B cell (primary cell): ENCODE data around the gene RABL2A. TPM values are rescaled to one million over a fixed set of nuclear protein-coding genes. Genes with fewer than 3 reads are reported as not detected.
"Not testable (repeated sequence)": the region's sequence is repeated elsewhere in the genome, so short reads cannot be mapped to it uniquely, and the experiment has no call there.

Experiments
- ATAC-seq: fragments of 200-7000 bp; cut with Tn5 transposase; one replicate; pipeline ENCODE4 v1.10.0; 2021; ENCODE audit warnings: low read depth, mild to moderate bottlenecking, moderate number of reproducible peaks, moderate library complexity
- CTCF ChIA-PET: fragments of 350-600 bp; sonication (Branson Sonifier 250); formaldehyde crosslinking; loops from one replicate; lab custom pipeline; 2021; ENCODE audit warnings: antibody characterized with exemption, inconsistent platforms; lab: Charles Lee
- POLR2A ChIA-PET: fragments of 350-600 bp; sonication (Branson Sonifier 250); formaldehyde crosslinking; loops from one replicate; lab custom pipeline; 2021; ENCODE audit warnings: antibody characterized with exemption; lab: Charles Lee
- DNase-seq: peaks from one replicate; pipeline ENCODE4 v3.0.0; 2013
- H2AFZ ChIP-seq: 2 replicates; pipeline ENCODE4 v1.6.1; 2012; ENCODE audit warnings: mild to moderate bottlenecking, low read depth, low read length; ENCODE audit not compliant: insufficient read depth, poor library complexity, severe bottlenecking
- H3K27ac ChIP-seq, 2 donors: 1 replicate in 1 of 2; 2 replicates in 1 of 2; pipeline ENCODE4 v1.5.1; 2012 to 2013; ENCODE audit warnings: low read length in 2 of 2, mild to moderate bottlenecking in 2 of 2, moderate library complexity in 1 of 2
- H3K27me3 ChIP-seq, 4 experiments: fragments of 200-600 bp in 1 of 4; sonication (generic) in 1 of 4; replicated peaks in 1 of 4; 1 replicate in 2 of 4; 2 replicates in 2 of 4; pipeline versions ENCODE4 v1.6.1 to v1.7.0; 2013 to 2016; ENCODE audit warnings: low read length in 3 of 4, mild to moderate bottlenecking in 2 of 4, mixed read lengths in 1 of 4, moderate library complexity in 1 of 4; ENCODE audit not compliant: insufficient read depth in 4 of 4, control insufficient read depth in 3 of 4; ENCODE audit errors: control extremely low read depth in 1 of 4
- H3K36me3 ChIP-seq, 2 experiments: replicated peaks in 1 of 2; 1 replicate in 1 of 2; 2 replicates in 1 of 2; pipeline versions ENCODE4 v1.6.1 to v1.7.1; 2013; ENCODE audit warnings: low read length in 1 of 2; ENCODE audit not compliant: insufficient read depth in 2 of 2, control insufficient read depth in 1 of 2; ENCODE audit errors: control extremely low read depth in 1 of 2, extremely low read depth in 1 of 2
- H3K4me1 ChIP-seq, 2 donors: fragments of 200-600 bp in 1 of 2; sonication (generic) in 1 of 2; 1 replicate in 1 of 2; 2 replicates in 1 of 2; pipeline versions ENCODE4 v1.5.1 to v1.6.1; 2013 to 2017; ENCODE audit warnings: low read length in 2 of 2; ENCODE audit not compliant: control insufficient read depth in 2 of 2, insufficient read depth in 2 of 2
- H3K4me2 ChIP-seq: replicated peaks from 2 replicates; pipeline ENCODE3; 2012; ENCODE audit warnings: mild to moderate bottlenecking, low read depth, low read length; ENCODE audit not compliant: poor library complexity, severe bottlenecking
- H3K4me3 ChIP-seq, 5 experiments: fragments of 200-600 bp in 1 of 5; sonication (generic) in 1 of 5; 1 replicate in 3 of 5; 2 replicates in 2 of 5; pipeline versions ENCODE4 v1.5.1 to v1.7.0; 2011 to 2016; ENCODE audit warnings: low read length in 4 of 5, mild to moderate bottlenecking in 4 of 5, low read depth in 2 of 5, control low read depth in 1 of 5, moderate library complexity in 1 of 5; ENCODE audit not compliant: insufficient read depth in 1 of 5; ENCODE audit errors: control extremely low read depth in 1 of 5, extremely low read depth in 1 of 5
- H3K79me2 ChIP-seq: fragments of 200-600 bp; sonication (generic); one replicate; pipeline ENCODE4 v1.6.0; 2016; ENCODE audit warnings: low read length; ENCODE audit not compliant: control insufficient read depth, insufficient read depth
- H3K9ac ChIP-seq: fragments of 200-600 bp; sonication (generic); 2 replicates; pipeline ENCODE4 v1.6.1; 2017; ENCODE audit warnings: mild to moderate bottlenecking, low read length, moderate library complexity
- H3K9me3 ChIP-seq, 3 donors: one replicate each; pipeline versions ENCODE4 v1.6.1 to v1.7.1; 2013; ENCODE audit warnings: low read length in 2 of 3; ENCODE audit not compliant: control insufficient read depth in 2 of 3, insufficient read depth in 1 of 3; ENCODE audit errors: control extremely low read depth in 1 of 3
- H4K20me1 ChIP-seq: 2 replicates; pipeline ENCODE4 v1.6.0; 2012; ENCODE audit warnings: mild to moderate bottlenecking, low read length; ENCODE audit not compliant: insufficient read depth, control insufficient read depth, poor library complexity, severe bottlenecking
- H3K27ac Mint-ChIP-seq: one replicate; pipeline ENCODE4 v1.8.0; 2021; ENCODE audit warnings: mixed read lengths
- H3K27me3 Mint-ChIP-seq: one replicate; pipeline ENCODE4 v1.8.0; 2021; ENCODE audit warnings: mixed read lengths
- H3K4me1 Mint-ChIP-seq: one replicate; pipeline ENCODE4 v1.8.0; 2021; ENCODE audit warnings: mixed read lengths
- H3K4me3 Mint-ChIP-seq: one replicate; pipeline ENCODE4 v1.8.0; 2021; ENCODE audit warnings: mixed read lengths
- H3K9me3 Mint-ChIP-seq: one replicate; pipeline ENCODE4 v1.8.0; 2022; ENCODE audit warnings: mixed read lengths; ENCODE audit not compliant: insufficient read depth
- WGBS: methylation state at CpG from one replicate; pipeline ENCODE4 v1.1.5; 2013; ENCODE audit warnings: missing lambda C conversion rate; ENCODE audit not compliant: insufficient coverage; 5-methylcytosine and 5-hydroxymethylcytosine counted together
- intact Hi-C: fragments of 100-400 bp; cut with micrococcal nuclease; formaldehyde crosslinking; loops from one replicate; pipeline ENCODE4 v1.10.0; 2022
- polyA plus RNA-seq: library from polyadenylated mRNA; depleted of rRNA; stranded (reverse); fragments of >200 nt; gene quantifications from 2 replicates; pipeline ENCODE4 v1.2.3, GENCODE V29; 2012
- total RNA-seq, 2 donors: library from RNA; stranded (reverse); fragments of 120-200 nt in 1 of 2; gene quantifications; 1 replicate in 1 of 2; 2 replicates in 1 of 2; pipeline versions ENCODE4 v1.2.3 to v1.2.4, GENCODE V29; 2013 to 2022

Gene RABL2A
- total and polyA plus RNA-seq, 2 donors (not counting 1 experiment from before 2014, with no cell fraction given) = 50.6 to 84.7 TPM

GRCh38 chr2:113646217-113646616, 19.2 kb downstream of the RABL2A start:
- H2AFZ ChIP-seq, H3K4me2 ChIP-seq, H3K4me1 ChIP-seq, H3K79me2 ChIP-seq, H3K9ac ChIP-seq, H3K9me3 Mint-ChIP-seq, H4K20me1 ChIP-seq, DNase-seq, ATAC-seq, intact Hi-C loops, H3K4me3 Mint-ChIP-seq, H3K4me3 ChIP-seq, H3K9me3 ChIP-seq, H3K27me3 Mint-ChIP-seq, POLR2A ChIA-PET, H3K4me1 Mint-ChIP-seq, H3K36me3 ChIP-seq, H3K27me3 ChIP-seq, H3K27ac ChIP-seq, H3K27ac Mint-ChIP-seq, CTCF ChIA-PET: not testable (repeated sequence)
- no CpG with 5 or more reads among the region's 2 CpGs for WGBS

DNA sequence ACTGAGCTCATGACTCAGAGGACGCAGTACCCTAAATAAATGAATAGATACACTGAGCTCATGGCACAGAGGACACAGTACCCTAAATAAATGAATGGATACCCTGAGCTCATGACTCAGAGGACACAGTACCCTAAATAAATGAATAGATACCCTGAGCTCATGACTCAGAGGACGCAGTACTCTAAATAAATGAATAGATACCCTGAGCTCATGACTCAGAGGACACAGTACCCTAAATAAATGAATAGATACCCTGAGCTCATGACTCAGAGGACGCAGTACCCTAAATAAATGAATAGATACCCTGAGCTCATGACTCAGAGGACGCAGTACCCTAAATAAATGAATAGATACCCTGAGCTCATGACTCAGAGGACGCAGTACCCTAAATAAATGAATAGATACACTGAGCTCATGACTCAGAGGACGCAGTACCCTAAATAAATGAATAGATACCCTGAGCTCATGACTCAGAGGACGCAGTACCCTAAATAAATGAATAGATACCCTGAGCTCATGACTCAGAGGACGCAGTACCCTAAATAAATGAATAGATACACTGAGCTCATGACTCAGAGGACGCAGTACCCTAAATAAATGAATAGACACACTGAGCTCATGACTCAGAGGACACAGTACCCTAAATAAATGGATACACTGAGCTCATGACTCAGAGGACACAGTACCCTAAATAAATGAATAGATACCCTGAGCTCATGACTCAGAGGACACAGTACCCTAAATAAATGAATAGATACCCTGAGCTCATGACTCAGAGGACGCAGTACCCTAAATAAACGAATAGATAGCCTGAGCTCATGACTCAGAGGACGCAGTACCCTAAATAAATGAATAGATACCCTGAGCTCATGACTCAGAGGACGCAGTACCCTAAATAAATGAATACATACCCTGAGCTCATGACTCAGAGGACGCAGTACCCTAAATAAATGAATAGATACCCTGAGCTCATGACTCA, 24.1 kb downstream of the RABL2A start:
- DNase-seq, H3K79me2 ChIP-seq, H3K27ac ChIP-seq, H3K4me3 ChIP-seq, H3K9me3 ChIP-seq, H3K27me3 ChIP-seq, intact Hi-C loops, H2AFZ ChIP-seq, H3K36me3 ChIP-seq, H3K4me3 Mint-ChIP-seq, ATAC-seq, CTCF ChIA-PET, H3K4me1 Mint-ChIP-seq, H3K4me1 ChIP-seq, H4K20me1 ChIP-seq, POLR2A ChIA-PET, H3K9me3 Mint-ChIP-seq, H3K27ac Mint-ChIP-seq, H3K27me3 Mint-ChIP-seq, H3K9ac ChIP-seq, H3K4me2 ChIP-seq: not testable (repeated sequence)
- no CpG with 5 or more reads among the region's 14 CpGs for WGBS

DNA sequence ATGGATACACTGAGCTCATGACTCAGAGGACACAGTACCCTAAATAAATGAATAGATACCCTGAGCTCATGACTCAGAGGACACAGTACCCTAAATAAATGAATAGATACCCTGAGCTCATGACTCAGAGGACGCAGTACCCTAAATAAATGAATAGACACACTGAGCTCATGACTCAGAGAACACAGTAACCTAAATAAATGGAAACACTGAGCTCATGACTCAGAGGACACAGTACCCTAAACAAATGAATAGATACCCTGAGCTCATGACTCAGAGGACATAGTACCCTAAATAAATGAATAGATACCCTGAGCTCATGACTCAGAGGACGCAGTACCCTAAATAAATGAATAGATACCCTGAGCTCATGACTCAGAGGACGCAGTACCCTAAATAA, 25.5 kb downstream of the RABL2A start:
- intact Hi-C loops, H3K9me3 Mint-ChIP-seq, H3K9me3 ChIP-seq, H3K4me1 ChIP-seq, H3K27me3 ChIP-seq, DNase-seq, H4K20me1 ChIP-seq, H3K4me1 Mint-ChIP-seq, H3K9ac ChIP-seq, H3K79me2 ChIP-seq, H2AFZ ChIP-seq, H3K27me3 Mint-ChIP-seq, H3K27ac ChIP-seq, H3K27ac Mint-ChIP-seq, H3K4me2 ChIP-seq, CTCF ChIA-PET, POLR2A ChIA-PET, H3K4me3 ChIP-seq, H3K36me3 ChIP-seq, H3K4me3 Mint-ChIP-seq, ATAC-seq: not testable (repeated sequence)
- no CpG with 5 or more reads among the region's 3 CpGs for WGBS
